ENCODE results near the gene UCK2.

GRCh38 chr1:165843304-165843703 lies 15.9 kb downstream of the UCK2 start:
- no peak for TF ChIP-seq CTCF (IDR thresholded peaks at IDR 0.05; ENCODE audit: low read depth, low read length)
- no peak for TF ChIP-seq EZH2phosphoT487 (IDR thresholded peaks at IDR 0.05; ENCODE audit: low read depth)
